Spleen (tissue), 11 donors: ENCODE results near the gene ADGRD1. TPM values are rescaled to one million over a fixed set of nuclear protein-coding genes. Genes with fewer than 3 reads are reported as not detected.

Experiments used
- DNase-seq: peaks from one replicate; pipeline ENCODE4 v3.0.0-alpha.2; 2020
- H3K27ac ChIP-seq, 8 donors: fragments of 200-600 bp; sonication (generic) in 7 of 8; 1 replicate in 4 of 8; 2 replicates in 4 of 8; pipeline versions ENCODE4 v1.5.0 to v1.8.0; 2016 to 2021; ENCODE audit warnings: inconsistent platforms in 4 of 8, mild to moderate bottlenecking in 4 of 8, moderate library complexity in 1 of 8
- H3K27me3 ChIP-seq, 7 donors: fragments of 200-600 bp; sonication (generic) in 6 of 7; replicated peaks in 1 of 7; 1 replicate in 4 of 7; 2 replicates in 3 of 7; pipeline versions ENCODE4 v1.5.0 to v1.8.0; 2016 to 2021; ENCODE audit warnings: inconsistent platforms in 3 of 7, mild to moderate bottlenecking in 1 of 7
- H3K36me3 ChIP-seq, 6 donors: fragments of 200-600 bp; sonication (generic) in 5 of 6; 1 replicate in 4 of 6; 2 replicates in 2 of 6; pipeline versions ENCODE4 v1.5.0 to v1.8.0; 2016 to 2021; ENCODE audit warnings: inconsistent platforms in 2 of 6
- H3K4me1 ChIP-seq, 6 donors: fragments of 200-600 bp; sonication (generic) in 5 of 6; 1 replicate in 3 of 6; 2 replicates in 3 of 6; pipeline versions ENCODE4 v1.5.0 to v1.8.0; 2016 to 2021; ENCODE audit warnings: inconsistent platforms in 3 of 6
- H3K4me3 ChIP-seq, 8 donors: fragments of 200-600 bp; sonication (generic) in 7 of 8; 1 replicate in 4 of 8; 2 replicates in 4 of 8; pipeline versions ENCODE4 v1.5.0 to v1.8.0; 2016 to 2021; ENCODE audit warnings: inconsistent platforms in 4 of 8, mild to moderate bottlenecking in 4 of 8, moderate library complexity in 2 of 8
- H3K9me3 ChIP-seq, 8 donors: fragments of 200-600 bp; sonication (generic) in 7 of 8; 1 replicate in 4 of 8; 2 replicates in 4 of 8; pipeline versions ENCODE4 v1.5.0 to v1.8.0; 2016 to 2021; ENCODE audit warnings: inconsistent platforms in 4 of 8
- POLR2A ChIP-seq, 3 donors: fragments of 450-650 bp; IDR thresholded peaks; one replicate each; pipeline ENCODE4 v1.5.1; 2017; ENCODE audit warnings: antibody characterized with exemption in 3 of 3, mild to moderate bottlenecking in 1 of 3
- POLR2AphosphoS5 ChIP-seq, 3 donors: sonication (generic); formaldehyde crosslinking; IDR thresholded peaks; one replicate each; pipeline ENCODE4 v1.5.1; 2017; ENCODE audit warnings: antibody characterized with exemption in 3 of 3
- WGBS, 5 donors: extraction: QIAGEN DNeasy Blood & Tissue Kit in 3 of 5; methylation state at CpG; one replicate each; pipeline versions ENCODE4 v1.1.5 to v1.1.7; 2013 to 2018; 5-methylcytosine and 5-hydroxymethylcytosine counted together
- intact Hi-C: fragments of 100-400 bp; cut with DNase I; formaldehyde crosslinking; loops from one replicate; pipeline ENCODE4 v1.15.0; 2023; ENCODE audit warnings: low total_unique reads
- polyA plus RNA-seq, 3 donors: library from polyadenylated mRNA; stranded (reverse); fragments of 200-250 nt; gene quantifications; one replicate each; pipeline ENCODE4 v1.2.1, GENCODE V29; 2013
- total RNA-seq, 7 donors: library from RNA; depleted of rRNA in 3 of 7; stranded (reverse); fragments of >200 nt in 3 of 7; fragmentation: NEBNext Ultra II Directional in 4 of 7; extraction: Animal tissue kit (Norgen Biotek cat#: 25700) in 4 of 7; gene quantifications; one replicate each; pipeline versions ENCODE4 v1.1.0 to v1.2.1, GENCODE V29; 2016 to 2021
- TF ChIP-seq, protein P1 (sequence below), 11 experiments: fragments of 200-600 bp in 7 of 11; fragments of 450-650 bp in 4 of 11; sonication (generic) in 4 of 11; IDR thresholded peaks in 8 of 11; conservative IDR thresholded peaks in 3 of 11; 1 replicate in 7 of 11; 2 replicates in 4 of 11; pipeline versions ENCODE4 v1.4.0 to v1.8.0; 2016 to 2021; ENCODE audit warnings: antibody characterized with exemption in 11 of 11, inconsistent platforms in 4 of 11, mild to moderate bottlenecking in 1 of 11
- donor health status: healthy with polysubstance abuse.
- donor health status: DM: no; HTN: no; CAD: no; lungs with moderate emphysema.
- donor health status: DM: no; HTN: no; CAD: no.
- donor health status: Bipolar disorder and iron deficiency.
- donor health status: healthy.
- donor health status: DM: no; HTN: no; CAD: no.
- donor health status: DM: yes; HTN: yes; CAD: no.

The ADGRD1 gene
- total and polyA plus RNA-seq, 10 donors: 0.89 to 9.7 (median 4.8) TPM

DNA sequence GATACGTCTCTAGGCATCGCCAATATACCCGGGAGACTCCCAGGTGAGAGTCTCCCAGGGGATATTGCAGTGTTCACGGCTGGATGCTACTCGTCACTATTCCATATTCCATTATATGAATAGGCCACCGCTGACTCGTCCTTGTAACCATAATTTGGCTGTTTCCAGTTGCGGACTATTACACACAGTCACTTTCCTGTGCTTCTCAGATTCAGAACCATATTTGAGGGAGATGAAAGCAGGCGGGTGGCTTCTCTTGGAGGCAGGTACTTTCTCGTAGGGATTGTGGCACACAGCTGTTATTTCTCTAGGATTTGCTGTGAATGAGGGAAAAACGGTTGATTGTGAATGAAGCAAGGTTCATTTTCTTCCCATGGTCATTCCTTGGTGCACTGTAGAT is 73.0 kb downstream of the ADGRD1 start:
- Histone ChIP-seq H3K4me1 (no peaks in the 10 kb centered on the region), H3K27me3 (peaks cover 0 to 12% (median 0%) of the 10 kb centered on the region in 7 donors), H3K36me3 (no peaks in the 10 kb centered on the region), H3K4me3 (no peak overlapping the region), H3K9me3 (no peaks in the 10 kb centered on the region), H3K27ac (no peak overlapping the region)
- WGBS, 5 donors: 83 to 89% (median 86%) methylated on average over 11 of the region's 11 CpGs
- DNase-seq: no peak
- TF ChIP-seq POLR2A (IDR thresholded peaks at IDR 0.05): no peak
- TF ChIP-seq POLR2AphosphoS5 (IDR thresholded peaks at IDR 0.05): no peak
- intact Hi-C loops: no loop called here

DNA sequence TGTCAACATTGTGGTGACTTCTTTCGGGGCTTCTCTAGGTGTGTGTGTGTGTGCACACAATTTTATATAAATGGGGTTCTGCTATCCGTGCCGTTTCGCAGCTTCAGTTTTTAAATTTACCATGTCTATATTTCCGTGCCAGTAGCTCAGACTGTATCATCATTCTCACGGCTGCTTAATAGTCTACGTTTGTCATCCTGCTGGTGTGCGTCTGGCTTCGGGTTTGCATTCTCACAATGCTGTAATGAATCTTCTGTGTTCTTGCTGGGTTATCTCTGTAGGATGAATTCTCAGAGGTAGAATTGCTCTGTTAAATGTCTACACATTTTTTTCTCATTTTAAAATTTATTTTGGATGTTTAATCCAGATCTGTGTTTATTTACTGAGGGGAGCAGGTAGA is 73.6 kb downstream of the ADGRD1 start:
- TF ChIP-seq POLR2AphosphoS5 (IDR thresholded peaks at IDR 0.05) (no peak), POLR2A (IDR thresholded peaks at IDR 0.05) (no peak)
- TF ChIP-seq, protein P1, sequence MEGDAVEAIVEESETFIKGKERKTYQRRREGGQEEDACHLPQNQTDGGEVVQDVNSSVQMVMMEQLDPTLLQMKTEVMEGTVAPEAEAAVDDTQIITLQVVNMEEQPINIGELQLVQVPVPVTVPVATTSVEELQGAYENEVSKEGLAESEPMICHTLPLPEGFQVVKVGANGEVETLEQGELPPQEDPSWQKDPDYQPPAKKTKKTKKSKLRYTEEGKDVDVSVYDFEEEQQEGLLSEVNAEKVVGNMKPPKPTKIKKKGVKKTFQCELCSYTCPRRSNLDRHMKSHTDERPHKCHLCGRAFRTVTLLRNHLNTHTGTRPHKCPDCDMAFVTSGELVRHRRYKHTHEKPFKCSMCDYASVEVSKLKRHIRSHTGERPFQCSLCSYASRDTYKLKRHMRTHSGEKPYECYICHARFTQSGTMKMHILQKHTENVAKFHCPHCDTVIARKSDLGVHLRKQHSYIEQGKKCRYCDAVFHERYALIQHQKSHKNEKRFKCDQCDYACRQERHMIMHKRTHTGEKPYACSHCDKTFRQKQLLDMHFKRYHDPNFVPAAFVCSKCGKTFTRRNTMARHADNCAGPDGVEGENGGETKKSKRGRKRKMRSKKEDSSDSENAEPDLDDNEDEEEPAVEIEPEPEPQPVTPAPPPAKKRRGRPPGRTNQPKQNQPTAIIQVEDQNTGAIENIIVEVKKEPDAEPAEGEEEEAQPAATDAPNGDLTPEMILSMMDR (IDR thresholded peaks at IDR 0.05 in 8 of 11, conservative IDR thresholded peaks at IDR 0.05 in 3 of 11): no peak
- WGBS, 5 donors: 87 to 93% (median 88%) methylated on average over 9 of the region's 9 CpGs
- Histone ChIP-seq H3K4me3 (no peak overlapping the region), H3K9me3 (no peaks in the 10 kb centered on the region), H3K27ac (no peak overlapping the region), H3K36me3 (no peaks in the 10 kb centered on the region), H3K4me1 (no peaks in the 10 kb centered on the region), H3K27me3 (peaks cover 0 to 17% (median 0%) of the 10 kb centered on the region in 7 donors)
- no peak for DNase-seq
- intact Hi-C loops: no loop called here

DNA sequence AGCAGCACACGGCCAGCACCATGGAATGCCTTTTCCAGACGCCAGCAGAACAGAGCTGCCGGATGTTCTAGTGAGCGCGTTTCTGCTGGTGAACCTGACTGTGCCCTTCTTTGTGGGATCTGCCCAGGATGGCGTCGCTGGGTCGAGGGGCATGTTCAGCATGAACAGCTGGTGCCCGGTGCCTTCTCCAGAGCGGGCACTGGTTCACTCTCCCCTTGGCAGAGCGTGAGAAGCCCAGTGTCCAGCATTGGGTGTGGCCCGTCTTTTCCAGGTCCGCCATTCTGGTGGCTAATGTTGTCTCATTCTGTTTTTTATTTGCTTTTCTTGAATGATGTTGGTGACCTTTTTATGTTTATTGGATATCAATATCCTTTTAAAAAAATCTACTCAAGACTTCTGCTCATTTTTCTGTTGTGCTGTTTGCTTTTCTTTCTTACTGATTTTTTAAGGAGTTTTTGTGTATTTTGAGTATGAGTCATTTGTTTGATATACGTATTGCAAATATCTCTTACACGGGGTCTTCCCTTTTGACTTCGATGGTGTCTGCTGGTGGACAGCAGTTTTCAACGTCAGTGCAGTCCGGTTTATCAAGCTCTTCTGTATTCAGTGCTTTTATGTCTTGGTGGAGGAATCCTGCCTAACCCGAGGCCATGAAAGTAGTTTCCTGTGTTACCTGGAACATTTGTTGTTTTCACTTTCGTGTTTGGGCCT is 74.3 kb downstream of the ADGRD1 start:
- TF ChIP-seq POLR2AphosphoS5 (IDR thresholded peaks at IDR 0.05) (no peak), POLR2A (IDR thresholded peaks at IDR 0.05) (no peak)

DNA sequence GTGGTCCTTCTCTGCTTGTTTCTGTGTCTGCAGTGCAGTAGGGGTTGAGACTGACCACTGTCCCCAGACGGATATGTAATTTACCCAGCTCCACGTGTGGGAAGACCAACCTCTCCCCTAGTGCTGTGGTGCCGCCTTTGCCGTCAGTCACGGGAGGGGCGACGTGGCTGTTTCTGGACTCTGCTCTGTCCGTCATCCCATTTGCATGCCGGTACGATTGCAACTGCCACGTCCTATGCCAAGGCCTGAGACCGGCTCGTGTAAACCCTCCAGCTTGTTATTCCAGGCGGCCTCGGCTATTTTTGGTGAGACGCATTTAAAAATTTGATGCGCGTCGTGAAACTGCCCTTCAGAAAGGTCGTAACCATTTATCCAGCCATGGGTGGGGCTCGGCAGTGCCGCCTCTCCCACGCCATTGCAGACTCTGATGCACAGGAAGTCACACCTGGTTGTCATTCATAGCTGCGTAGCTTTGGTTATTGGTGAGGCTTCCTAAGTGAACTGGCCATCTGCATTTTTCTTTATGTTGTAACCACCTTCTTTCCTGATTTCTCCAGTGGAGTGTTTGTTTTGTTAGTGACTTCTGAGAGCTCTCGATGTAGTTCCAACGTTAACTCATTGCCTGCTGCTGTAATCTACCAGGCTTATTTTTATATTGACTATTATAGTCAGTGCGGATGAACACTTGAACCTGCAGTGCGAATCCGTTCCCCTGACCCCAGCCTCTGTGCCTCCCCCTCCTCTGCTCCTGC is 75.1 kb downstream of the ADGRD1 start:
- WGBS, 5 donors: 82 to 89% (median 86%) methylated on average over 29 of the region's 29 CpGs
- TF ChIP-seq, protein P1 (IDR thresholded peaks at IDR 0.05 in 8 of 11, conservative IDR thresholded peaks at IDR 0.05 in 3 of 11): no peak
- no peak for TF ChIP-seq POLR2A (IDR thresholded peaks at IDR 0.05)
- no peak for TF ChIP-seq POLR2AphosphoS5 (IDR thresholded peaks at IDR 0.05)
- Histone ChIP-seq H3K4me1 (no peaks in the 10 kb centered on the region), H3K27me3 (peaks cover 0 to 26% (median 0%) of the 10 kb centered on the region in 7 donors), H3K9me3 (no peaks in the 10 kb centered on the region), H3K27ac (no peak overlapping the region), H3K36me3 (no peaks in the 10 kb centered on the region), H3K4me3 (no peak overlapping the region)
- DNase-seq: no peak
- intact Hi-C loops: no loop called here

More for the DNA sequence above, 74.3 kb downstream of the ADGRD1 start:
- no peaks in the 10 kb centered on the region for H3K4me1 ChIP-seq
- H3K4me3 ChIP-seq: no peak overlapping the region
- intact Hi-C loops: no loop called here
- no peaks in the 10 kb centered on the region for H3K36me3 ChIP-seq
- WGBS, 5 donors: 86 to 90% (median 87%) methylated on average over 20 of the region's 20 CpGs
- H3K9me3 ChIP-seq: no peaks in the 10 kb centered on the region
- DNase-seq: no peak
- H3K27ac ChIP-seq: no peak overlapping the region
- peaks cover 0 to 20% (median 0%) of the 10 kb centered on the region in 7 donors for H3K27me3 ChIP-seq
